Left lung (tissue), 10 donors: ENCODE measurements around the gene SLC2A4. TPM values are rescaled to one million over a fixed set of nuclear protein-coding genes. Genes with fewer than 3 reads are reported as not detected.
A peak's percentile ranks its signal among the peaks of the same experiment; 100 is the strongest.

Experiments
- ATAC-seq: fragments of 200-7000 bp; cut with Tn5 transposase; one replicate; pipeline ENCODE4 v1.9.1; 2020; ENCODE audit warnings: moderate library complexity
- DNase-seq, 4 donors: peaks; one replicate each; pipeline ENCODE4 v3.0.0-alpha.2; 2013 to 2020
- H3K27ac ChIP-seq, 2 donors: fragments of 200-600 bp; sonication (generic) in 1 of 2; one replicate each; pipeline versions ENCODE4 v1.5.0 to v1.8.0; 2020 to 2021
- H3K27me3 ChIP-seq, 2 donors: fragments of 200-600 bp; sonication (generic) in 1 of 2; one replicate each; pipeline versions ENCODE4 v1.5.0 to v1.8.0; 2020 to 2021
- H3K36me3 ChIP-seq, 2 donors: fragments of 200-600 bp; sonication (generic) in 1 of 2; one replicate each; pipeline versions ENCODE4 v1.5.0 to v1.8.0; 2020 to 2021
- H3K4me1 ChIP-seq, 2 donors: fragments of 200-600 bp; one replicate each; pipeline ENCODE4 v1.8.0; 2021
- H3K4me3 ChIP-seq, 2 donors: fragments of 200-600 bp; sonication (generic) in 1 of 2; one replicate each; pipeline versions ENCODE4 v1.5.0 to v1.8.0; 2020 to 2021; ENCODE audit warnings: mild to moderate bottlenecking in 1 of 2
- H3K9me3 ChIP-seq, 2 donors: fragments of 200-600 bp; sonication (generic) in 1 of 2; one replicate each; pipeline versions ENCODE4 v1.5.0 to v1.8.0; 2020 to 2021
- intact Hi-C, 2 donors: fragments of 100-400 bp; cut with DNase I; formaldehyde crosslinking; loops; one replicate each; pipeline versions ENCODE4 v1.11.2 to v1.14.2; 2022
- polyA plus RNA-seq, 6 donors: library from polyadenylated mRNA; unstranded; fragments of 120-200 nt; gene quantifications; one replicate each; pipeline ENCODE4 v1.2.1, GENCODE V29; 2013; ENCODE audit not compliant: insufficient read length in 6 of 6
- total RNA-seq, 2 donors: library from RNA; stranded (reverse); fragmentation: NEBNext Ultra II Directional; extraction: Animal tissue kit (Norgen Biotek cat#: 25700); gene quantifications; one replicate each; pipeline ENCODE4 v1.2.1, GENCODE V29; 2021
- TF ChIP-seq, protein P1 (sequence below), 2 donors: fragments of 200-600 bp; sonication (generic) in 1 of 2; IDR thresholded peaks; one replicate each; pipeline versions ENCODE4 v1.5.0 to v1.8.0; 2021; ENCODE audit warnings: antibody characterized with exemption in 2 of 2
- donor health status: DM: no; HTN: yes; CAD: no.
- donor health status: DM: no; HTN: no; CAD: no.

SLC2A4 gene
- total and polyA plus RNA-seq, 8 donors, result 0.60 to 1.5 (median 1.1) TPM

DNA sequence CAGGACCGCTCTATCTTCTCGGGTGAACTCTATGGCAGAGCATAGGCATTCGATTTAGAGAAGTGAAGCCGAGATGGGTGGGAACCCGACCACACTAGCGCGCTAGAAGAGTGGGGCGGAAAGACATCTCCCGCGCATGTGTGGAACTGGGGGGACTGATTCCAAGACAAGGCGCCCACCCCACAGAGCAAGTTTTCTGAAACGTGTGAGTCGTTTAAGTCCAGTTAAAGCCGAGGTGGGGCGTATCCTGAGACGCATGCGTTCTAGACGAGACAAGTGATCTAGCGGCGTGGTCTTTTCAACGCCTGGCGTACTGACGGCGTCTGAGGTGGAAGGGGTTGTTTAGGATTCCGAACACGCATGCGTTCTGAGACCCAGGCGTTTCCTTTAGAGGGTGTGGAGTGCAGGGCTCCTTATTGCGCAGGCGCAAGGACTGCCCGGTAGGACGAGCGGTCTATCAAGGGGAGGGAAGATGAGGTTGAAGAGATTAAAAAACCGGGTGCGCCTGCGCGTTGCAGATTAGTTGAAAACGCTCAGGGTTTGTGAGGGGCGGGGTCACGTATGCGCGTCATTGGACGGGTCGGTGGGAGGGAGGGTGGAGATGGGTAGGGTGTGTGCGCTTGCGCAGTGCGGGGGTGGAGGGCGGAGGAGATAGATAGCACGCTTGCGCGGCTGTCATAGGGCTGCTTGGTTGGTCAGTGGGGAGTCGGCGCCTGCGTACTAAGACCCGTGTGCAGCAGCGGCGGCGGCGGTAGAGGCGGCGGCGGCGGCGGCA is 25.6 kb downstream of the SLC2A4 start, which contains the start of gene EIF5A:
EIF5A (plus strand) TSS at position 718 of the 775 bp plus-strand sequence. CDS start 2,008 bp downstream, outside the sequence.
- peak; percentile 100 for DNase-seq
- peak; percentile 87 for ATAC-seq
- Histone ChIP-seq H3K4me1 (peaks cover 17 to 37% of the 10 kb centered on the region in 2 donors), H3K4me3 (peak within 1 kb of the TSS; percentile 89 to 97), H3K36me3 (peaks cover 4 to 30% of the 10 kb centered on the region in 2 donors), H3K27ac (peak within 1 kb of the TSS; percentile 96), H3K27me3 (no peaks in the 10 kb centered on the region), H3K9me3 (no peaks in the 10 kb centered on the region)
- TF ChIP-seq, protein P1, sequence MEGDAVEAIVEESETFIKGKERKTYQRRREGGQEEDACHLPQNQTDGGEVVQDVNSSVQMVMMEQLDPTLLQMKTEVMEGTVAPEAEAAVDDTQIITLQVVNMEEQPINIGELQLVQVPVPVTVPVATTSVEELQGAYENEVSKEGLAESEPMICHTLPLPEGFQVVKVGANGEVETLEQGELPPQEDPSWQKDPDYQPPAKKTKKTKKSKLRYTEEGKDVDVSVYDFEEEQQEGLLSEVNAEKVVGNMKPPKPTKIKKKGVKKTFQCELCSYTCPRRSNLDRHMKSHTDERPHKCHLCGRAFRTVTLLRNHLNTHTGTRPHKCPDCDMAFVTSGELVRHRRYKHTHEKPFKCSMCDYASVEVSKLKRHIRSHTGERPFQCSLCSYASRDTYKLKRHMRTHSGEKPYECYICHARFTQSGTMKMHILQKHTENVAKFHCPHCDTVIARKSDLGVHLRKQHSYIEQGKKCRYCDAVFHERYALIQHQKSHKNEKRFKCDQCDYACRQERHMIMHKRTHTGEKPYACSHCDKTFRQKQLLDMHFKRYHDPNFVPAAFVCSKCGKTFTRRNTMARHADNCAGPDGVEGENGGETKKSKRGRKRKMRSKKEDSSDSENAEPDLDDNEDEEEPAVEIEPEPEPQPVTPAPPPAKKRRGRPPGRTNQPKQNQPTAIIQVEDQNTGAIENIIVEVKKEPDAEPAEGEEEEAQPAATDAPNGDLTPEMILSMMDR (IDR thresholded peaks at IDR 0.05), result no peak
- intact Hi-C loops, result no loop called here

DNA sequence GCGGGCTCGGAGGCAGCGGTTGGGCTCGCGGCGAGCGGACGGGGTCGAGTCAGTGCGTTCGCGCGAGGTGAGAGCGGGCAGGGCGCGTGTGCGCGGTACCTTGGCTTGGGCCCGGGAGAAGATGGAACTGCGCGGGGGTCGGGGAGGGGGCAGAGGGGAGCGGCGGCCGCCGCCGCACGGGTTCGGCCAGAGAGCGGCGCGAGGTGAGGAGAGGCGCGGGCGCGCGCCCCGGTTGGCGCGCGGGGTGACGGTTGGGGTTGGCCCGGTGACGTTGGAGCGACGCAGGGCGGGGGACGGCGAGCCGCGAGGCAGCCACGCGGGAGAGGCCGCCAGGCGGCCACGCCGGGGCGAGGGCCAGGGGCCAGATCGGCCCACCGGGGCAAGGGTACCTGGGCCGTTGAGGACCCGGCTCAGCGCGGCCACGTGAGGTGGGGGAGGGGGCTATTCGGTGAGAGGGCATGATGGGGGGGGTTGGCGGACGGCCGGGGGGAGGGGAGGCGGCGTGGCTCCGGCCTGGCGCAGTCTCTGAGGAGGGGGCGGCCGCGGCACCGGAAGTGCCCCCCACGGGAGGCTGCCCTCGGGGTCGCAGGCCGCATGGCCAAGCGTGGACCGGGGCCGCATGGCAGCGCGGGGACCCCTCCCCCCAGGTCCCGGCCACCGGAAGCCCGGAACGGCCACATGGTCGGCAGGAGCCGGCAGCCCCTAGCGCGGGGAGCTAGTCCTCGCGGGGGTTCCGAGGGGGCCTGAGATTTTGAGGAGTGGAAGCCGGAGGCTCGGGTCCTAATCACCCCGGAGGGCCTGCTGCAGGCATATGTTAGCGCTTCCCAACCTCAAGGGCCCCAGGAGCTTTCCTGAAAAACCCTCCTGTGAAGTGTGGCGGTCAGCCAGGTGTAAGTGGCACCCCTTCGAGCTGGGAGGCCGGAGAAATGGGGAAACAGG is 26.4 kb downstream of the SLC2A4 start:
- intact Hi-C loops, result no loop called here
- H3K4me3 ChIP-seq, result peak overlapping the region; percentile 89 to 97
- H3K27me3 ChIP-seq, result no peaks in the 10 kb centered on the region
- peak overlapping the region; percentile 96 for H3K27ac ChIP-seq
- peaks cover 4 to 39% of the 10 kb centered on the region in 2 donors for H3K36me3 ChIP-seq
- ATAC-seq (peak; percentile 12), DNase-seq (peak in 2 of 4 donors; percentile 64 to 90)
- H3K9me3 ChIP-seq, result no peaks in the 10 kb centered on the region
- peaks cover 17 to 43% of the 10 kb centered on the region in 2 donors for H3K4me1 ChIP-seq
- TF ChIP-seq, protein P1 (IDR thresholded peaks at IDR 0.05), result no peak

DNA sequence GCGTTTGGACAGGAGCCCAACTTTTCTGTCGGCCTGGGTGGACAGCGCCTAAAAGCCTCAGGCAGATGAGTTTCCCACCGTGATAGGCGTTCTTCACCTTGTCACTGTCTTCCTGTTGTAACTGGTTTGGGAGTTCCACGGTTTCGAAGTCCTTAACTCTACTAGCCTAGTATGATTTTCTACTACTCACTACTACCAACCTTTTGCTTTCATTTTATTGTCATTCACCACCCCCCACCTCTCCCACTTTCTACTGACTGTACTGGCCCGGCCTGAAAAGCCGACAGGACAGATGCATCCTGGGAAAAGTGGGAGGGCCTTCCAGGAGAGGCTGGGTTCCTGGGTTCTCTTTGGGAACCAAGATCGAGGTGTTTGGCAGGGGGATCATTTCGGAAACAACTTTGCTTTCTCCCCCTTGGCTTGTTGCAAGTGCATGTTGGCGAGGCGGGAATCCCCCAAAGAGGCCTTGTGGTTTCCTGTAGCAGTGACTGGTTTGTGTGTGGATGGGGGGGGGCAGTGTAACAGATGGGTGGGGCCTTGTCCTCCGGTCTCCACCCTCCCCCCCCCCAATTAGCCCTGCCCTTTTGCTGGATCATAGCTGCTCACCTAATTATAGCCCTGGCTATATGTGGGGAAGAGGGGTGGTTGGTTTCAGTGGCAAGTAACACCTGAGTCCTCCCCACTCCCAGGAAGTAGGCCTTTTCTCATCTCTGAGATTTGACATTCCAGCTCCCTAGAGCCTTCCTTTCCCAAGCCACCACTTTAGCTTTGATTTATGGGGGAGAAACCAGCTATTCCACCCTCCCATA is 27.3 kb downstream of the SLC2A4 start:
- DNase-seq (peak in 2 of 4 donors; percentile 74 to 81), ATAC-seq (peak; percentile 53)
- TF ChIP-seq, protein P1 (IDR thresholded peaks at IDR 0.05), result no peak
- Histone ChIP-seq H3K27ac (peak overlapping the region; percentile 96), H3K4me3 (peak overlapping the region; percentile 89 to 97), H3K27me3 (no peaks in the 10 kb centered on the region), H3K4me1 (peaks cover 23 to 51% of the 10 kb centered on the region in 2 donors), H3K36me3 (peaks cover 7 to 48% of the 10 kb centered on the region in 2 donors), H3K9me3 (no peaks in the 10 kb centered on the region)
- intact Hi-C loops, result no loop called here

GRCh38 chr17:7309628-7310027 is 28.1 kb downstream of the SLC2A4 start:
- H3K27ac ChIP-seq, result peak overlapping the region; percentile 96
- peak in 1 of 4 donors; percentile 20 for DNase-seq
- peak overlapping the region in 1 of 2 donors; percentile 97 for H3K4me3 ChIP-seq
- TF ChIP-seq, protein P1 (IDR thresholded peaks at IDR 0.05), result no peak
- peaks cover 29 to 59% of the 10 kb centered on the region in 2 donors for H3K4me1 ChIP-seq
- H3K27me3 ChIP-seq, result no peaks in the 10 kb centered on the region
- peaks cover 7 to 50% of the 10 kb centered on the region in 2 donors for H3K36me3 ChIP-seq
- ATAC-seq, result no peak
- intact Hi-C loops, result no loop called here
- no peaks in the 10 kb centered on the region for H3K9me3 ChIP-seq
